HG03432 (cell line): ENCODE measurements around the gene ATF6B.

Experiments
- ATAC-seq: cut with Tn5 transposase; IDR thresholded peaks from one replicate; pipeline ENCODE4 v1.9.1; 2021; ENCODE audit warnings: mild to moderate bottlenecking, moderate library complexity; ENCODE audit not compliant: unreplicated experiment

Gene ATF6B

DNA sequence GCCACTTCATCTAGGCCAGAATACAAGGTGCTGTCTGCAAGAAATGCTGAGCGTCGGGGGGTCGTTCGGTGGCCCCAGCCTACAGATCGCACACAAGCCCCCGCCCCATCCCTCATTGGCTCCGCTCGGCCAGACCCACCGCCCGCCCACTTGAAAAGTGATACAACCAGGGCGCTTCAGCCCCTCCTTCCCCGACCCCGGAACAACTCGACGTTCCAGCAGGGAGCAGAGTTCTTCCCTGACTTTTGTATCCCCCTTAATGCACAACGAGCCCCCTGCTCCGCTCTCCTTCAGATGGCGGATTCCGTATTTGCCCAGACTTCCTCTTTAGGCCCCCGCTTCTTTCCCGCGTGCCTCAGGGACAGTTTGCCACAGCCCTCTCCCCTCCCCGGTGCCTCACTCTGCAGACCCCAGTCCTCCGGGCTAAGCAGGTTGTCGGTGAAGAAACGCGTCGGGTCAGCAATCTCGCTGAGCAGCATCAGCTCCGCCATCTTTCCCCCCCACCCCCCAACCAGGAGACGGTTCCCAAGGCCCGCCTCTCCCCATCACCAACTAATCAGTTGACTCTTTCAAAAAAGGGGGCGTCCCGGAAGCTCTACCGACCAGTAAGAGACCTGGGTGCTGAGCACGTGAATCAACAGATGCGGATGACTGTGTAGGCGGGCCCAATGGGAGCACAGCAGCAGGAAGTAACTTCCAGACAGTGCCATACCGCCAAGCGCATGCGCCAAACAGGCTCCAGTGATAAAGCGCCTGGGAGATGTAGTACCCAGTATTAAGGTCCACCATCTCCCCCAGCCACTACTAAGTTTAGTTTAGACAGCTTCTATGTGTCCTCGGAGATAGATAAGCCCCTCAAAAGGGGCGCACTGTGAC lies at the start of gene ATF6B:
TSS of gene ATF6B (minus strand) at position 530 of the 876 bp plus-strand sequence. CDS start at position 491, 39 bp downstream.
- peak; percentile 76 for ATAC-seq

DNA sequence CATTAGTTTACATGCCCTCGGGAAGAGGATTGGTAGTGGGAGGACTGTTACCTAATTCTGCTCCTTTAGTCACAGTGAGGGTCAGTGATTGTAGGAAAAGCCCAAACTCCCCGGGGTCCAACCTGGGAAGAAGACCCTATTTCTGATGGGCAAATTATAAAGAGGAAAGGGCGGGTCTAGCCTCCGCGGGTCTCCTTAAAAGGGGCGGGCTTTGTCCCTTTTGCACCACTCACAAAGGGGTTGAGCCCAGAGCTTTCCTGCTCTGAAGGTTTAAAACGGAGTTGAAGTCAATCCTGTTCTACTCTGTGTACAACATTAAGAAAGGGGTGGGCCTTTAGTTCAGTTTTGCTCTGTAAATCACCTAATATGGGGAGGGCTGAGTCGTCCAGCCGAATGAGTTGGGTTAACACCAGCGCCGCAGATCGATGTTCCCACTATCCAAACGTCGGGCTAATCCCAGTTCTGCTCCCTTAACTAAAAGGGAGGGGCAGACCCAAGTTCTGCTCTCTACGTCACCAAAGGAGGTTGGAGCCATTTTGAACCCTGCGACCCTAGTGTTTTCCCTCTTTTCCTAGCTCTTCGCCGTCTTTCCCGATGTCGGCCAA lies 49.2 kb upstream of the ATF6B start:
- ATAC-seq, result no peak

DNA sequence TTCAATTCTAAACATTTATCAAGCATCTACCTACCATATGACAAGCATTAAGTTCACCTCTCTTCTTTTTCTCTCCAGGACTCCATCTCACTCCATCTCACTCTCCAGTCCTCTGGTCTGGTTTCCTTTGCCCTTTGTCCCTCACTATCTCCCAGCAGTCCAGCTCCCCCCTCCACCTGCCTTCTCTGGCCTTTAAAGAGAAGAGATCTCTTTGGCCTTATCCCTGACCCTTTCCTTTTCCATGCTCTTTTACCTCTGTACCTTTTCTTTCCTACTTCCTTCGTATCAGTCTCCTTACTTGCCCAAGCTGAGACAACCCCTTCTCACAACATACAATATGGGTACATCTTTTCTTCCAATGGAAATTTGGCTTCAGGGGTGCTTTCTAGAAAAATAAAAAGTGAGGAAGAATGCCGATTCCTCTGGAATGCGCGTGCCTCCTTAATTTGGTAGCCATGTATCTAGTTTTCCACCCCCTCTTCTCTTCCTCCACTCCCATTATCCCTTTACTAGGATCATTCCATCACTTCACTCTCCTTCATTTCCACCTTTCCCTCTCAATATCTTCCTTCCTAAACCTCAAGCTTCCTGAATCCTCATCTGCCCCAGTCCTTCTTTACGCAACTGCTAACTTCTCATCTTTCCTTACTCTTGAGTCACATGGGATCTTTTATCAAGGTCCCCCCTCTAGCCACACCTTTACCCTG lies 48.6 kb upstream of the ATF6B start:
- no peak for ATAC-seq

GRCh38 chr6:32175711-32176475 lies 47.8 kb upstream of the ATF6B start, which contains the start of gene AGPAT1:
Gene AGPAT1 (minus strand): TSS chr6:32176084. CDS start chr6:32171496, 4,588 bp downstream.
- peak; percentile 45 for ATAC-seq

DNA sequence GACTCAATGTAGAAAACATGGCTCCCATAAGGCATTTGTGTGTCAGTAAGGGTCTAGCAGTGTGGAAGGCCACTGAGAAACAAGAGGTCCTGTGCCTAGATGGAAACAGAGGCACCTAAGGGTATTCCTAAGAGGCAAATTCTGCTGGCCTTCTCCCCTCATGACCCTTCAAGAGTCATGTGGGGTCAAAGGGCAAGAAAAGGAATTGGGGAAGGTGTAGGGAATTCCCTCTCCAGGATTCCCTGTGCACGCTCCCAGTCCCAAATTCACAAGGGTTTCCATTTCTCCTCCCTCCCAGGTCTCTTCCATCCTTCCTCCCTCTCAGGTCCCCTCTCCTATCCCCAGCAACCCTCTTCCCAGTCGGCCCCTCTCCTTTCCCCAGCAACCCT lies 47.3 kb upstream of the ATF6B start:
- no peak for ATAC-seq

DNA sequence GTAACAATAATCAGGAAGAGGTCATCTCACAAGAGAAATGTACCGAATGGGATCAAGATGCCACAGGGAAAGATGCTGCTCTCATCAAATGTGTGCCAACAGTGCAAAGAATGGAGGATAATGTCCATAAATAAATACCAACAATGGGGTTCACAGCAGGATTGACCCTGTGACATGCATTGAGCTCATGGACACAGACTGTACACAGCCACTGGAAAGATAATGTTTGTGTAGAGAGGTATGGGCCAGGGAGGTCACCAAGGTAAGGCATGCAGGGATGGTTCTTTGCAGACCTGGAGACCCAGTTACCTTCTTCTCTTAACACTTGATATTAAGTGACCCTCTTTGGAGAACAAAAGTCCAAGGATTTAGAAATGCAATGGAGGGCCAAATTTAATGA lies 46.4 kb upstream of the ATF6B start:
- no peak for ATAC-seq

GRCh38 chr6:32173051-32173727 lies 45.1 kb upstream of the ATF6B start:
- ATAC-seq, result no peak

GRCh38 chr6:32171234-32171633 lies 43.2 kb upstream of the ATF6B start:
- no peak for ATAC-seq

- ATAC-seq, result no peak
Measured at GRCh38 chr6:32170294-32170693, 42.2 kb upstream of the ATF6B start.

DNA sequence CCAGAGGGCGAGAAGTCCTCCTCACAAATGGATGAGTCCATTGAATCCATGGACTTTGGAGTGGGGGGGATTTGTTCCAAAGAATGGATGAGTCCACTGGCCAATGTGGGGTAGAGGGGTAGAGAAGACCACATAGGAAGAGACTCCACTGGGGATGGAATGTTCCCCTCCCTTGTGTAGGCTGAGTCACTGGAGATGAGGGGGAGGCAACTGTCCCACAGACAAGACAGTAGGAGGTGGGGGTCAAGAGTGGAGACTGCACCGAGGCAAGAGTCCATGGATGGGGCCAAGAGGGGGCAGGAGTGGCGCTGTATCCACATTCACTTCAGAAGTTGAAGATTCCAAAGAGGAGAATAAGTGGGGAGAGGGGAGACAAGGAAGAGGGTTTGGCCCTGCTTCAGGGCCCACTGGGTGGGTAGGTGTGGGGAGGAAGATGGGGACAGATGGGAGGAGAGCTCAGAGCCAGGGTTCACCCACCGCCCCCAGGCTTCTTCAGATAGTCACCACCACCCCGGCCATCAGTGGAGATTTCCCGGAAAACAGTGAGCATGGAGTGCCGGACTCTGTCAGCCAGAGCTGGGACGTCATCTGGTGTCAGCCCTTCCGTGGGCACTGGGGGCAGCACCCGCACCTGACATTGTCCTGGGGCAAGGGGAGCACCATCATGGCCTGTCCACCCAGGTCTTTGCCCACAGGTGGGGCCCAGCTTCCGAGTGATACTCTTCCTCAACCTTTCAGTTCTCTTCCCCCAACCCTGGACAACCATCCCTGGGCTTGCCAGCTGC lies 41.0 kb upstream of the ATF6B start:
- no peak for ATAC-seq

GRCh38 chr6:32168350-32168749 lies 40.3 kb upstream of the ATF6B start:
- ATAC-seq, result no peak

- ATAC-seq, result no peak
Measured at GRCh38 chr6:32167761-32168262, 39.8 kb upstream of the ATF6B start.

- no peak for ATAC-seq
Measured at GRCh38 chr6:32167154-32167760, 39.2 kb upstream of the ATF6B start.

DNA sequence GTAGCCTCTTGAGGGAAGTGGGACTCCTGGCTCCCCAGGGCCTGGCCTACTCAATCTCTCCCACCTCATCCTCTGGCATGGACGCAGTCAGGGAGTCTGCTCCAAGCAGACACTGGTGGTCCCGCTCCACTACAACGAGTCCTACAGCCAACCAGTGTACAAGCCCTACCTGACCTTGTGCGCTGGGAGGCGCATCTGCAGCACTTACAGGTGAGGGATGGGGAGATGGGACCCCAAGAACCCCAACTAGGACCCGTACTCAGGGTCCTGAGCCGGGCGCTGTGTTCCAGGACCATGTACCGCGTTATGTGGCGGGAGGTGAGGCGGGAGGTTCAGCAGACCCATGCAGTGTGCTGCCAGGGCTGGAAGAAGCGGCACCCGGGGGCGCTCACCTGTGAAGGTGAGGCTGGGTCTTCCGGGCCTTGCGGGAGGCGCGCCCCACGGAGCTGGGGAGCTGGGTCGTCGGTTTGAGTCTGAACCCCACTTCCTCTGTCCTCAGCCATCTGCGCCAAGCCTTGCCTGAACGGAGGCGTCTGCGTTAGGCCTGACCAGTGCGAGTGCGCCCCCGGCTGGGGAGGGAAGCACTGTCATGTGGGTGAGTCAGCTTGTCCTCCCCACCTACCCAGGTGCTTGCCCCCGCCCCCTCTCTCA lies 38.5 kb upstream of the ATF6B start:
- no peak for ATAC-seq

DNA sequence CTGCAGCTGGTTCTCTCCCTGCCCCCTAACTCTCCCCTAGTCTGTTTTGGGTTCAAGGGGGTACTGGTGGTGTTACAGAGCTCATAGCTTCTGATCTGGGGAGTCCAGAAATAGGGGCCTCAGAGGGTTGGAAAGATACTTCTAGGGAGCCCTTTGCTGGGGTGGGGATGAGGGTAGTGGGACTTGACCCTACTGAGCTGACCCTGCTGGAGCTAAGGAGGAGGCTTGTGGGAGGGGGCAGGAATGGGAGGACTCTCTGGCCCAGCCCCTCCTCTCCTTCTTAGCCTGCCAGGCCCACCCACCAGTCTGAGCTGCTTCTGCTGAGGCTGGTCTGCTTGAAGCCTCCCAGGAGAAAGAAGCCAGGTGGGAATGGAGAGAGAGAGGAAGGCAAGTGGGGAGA lies 36.2 kb upstream of the ATF6B start, which contains the start of gene EGFL8:
TSS of gene EGFL8 (plus strand) at position 301 of the 400 bp plus-strand sequence. CDS start 1,571 bp downstream, outside the sequence.
- no peak for ATAC-seq

GRCh38 chr6:32163559-32164258 lies 35.7 kb upstream of the ATF6B start:
- no peak for ATAC-seq

DNA sequence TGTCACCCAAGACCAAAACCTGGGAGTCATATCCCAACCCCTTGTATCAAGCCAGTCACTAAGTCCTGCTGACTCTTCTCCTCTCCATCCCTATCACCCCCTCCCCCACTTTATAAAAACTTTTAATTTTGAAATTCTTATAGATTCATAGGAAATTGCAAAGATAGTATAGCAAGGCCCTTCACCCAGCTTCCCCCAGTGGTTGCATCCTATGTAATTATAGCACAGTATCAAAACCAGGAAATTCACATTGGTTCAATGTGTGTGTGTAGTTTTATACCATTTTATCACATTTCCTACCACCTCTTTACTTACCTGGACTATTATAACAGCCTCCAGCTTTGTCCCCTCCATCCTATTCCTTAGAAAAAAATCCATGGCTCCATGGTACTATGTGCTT lies 30.0 kb upstream of the ATF6B start:
- ATAC-seq, result no peak

DNA sequence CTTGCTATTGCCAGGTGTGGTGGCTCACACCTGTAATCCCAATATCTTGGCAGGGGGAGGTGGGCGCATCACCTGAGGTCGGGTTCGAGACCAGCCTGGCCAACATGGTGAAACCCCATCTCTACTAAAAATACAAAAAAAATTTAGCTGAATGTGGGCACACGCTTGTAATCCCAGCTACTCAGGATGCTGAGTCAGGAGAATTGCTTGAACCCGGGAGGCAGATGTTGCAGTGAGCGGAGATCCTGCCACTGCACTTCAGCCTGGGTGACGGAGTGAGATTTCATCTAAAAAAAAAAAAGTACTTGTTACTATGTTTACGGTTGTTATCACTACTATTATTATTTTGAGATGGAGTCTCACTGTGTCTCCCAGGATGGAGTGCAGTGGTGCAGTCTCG lies 28.8 kb upstream of the ATF6B start:
- ATAC-seq, result no peak
